Measurements from ENCODE around the gene KLK11.

GRCh38 chr19:51020988-51021651 lies 5.3 kb downstream of the KLK11 start:
- TF ChIP-seq CTCF (IDR thresholded peaks at IDR 0.05; ENCODE audit: insufficient read depth, low read depth, low read length): peak; percentile 55
- TF ChIP-seq EZH2 (IDR thresholded peaks at IDR 0.05; ENCODE audit: insufficient read depth, low read length): no peak
